Measurements from ENCODE around the gene MSTN. TPM values are rescaled to one million over a fixed set of nuclear protein-coding genes. Genes with fewer than 3 reads are reported as not detected.
"Not testable (repeated sequence)": the region's sequence is repeated elsewhere in the genome, so short reads cannot be mapped to it uniquely, and the experiment has no call there.

The MSTN gene
- total and polyA plus RNA-seq, 5 donors from 2014 or later = not detected

- Mint-ChIP-seq H3K9me3 (peaks cover 0 to 4% (median 0%) of the 10 kb centered on the region in 7 donors), H3K27ac (no peak overlapping the region), H3K4me3 (no peak overlapping the region), H3K4me1 (no peaks in the 10 kb centered on the region), H3K27me3 (peaks cover 27% of the 10 kb centered on the region), H3K36me3 (no peaks in the 10 kb centered on the region)
- no peaks in the 10 kb centered on the region for H3K9me3 ChIP-seq (ENCODE audit: control insufficient read depth in 2 of 2, low read length in 2 of 2)
- no peak overlapping the region for H3K27ac ChIP-seq (ENCODE audit: insufficient read depth, low read length, poor library complexity, severe bottlenecking)
- no peaks in the 10 kb centered on the region for H3K4me1 ChIP-seq (ENCODE audit: control insufficient read depth, insufficient read depth, low read length, poor library complexity, severe bottlenecking)
- H3K36me3 ChIP-seq (ENCODE audit: control insufficient read depth, insufficient read depth, low read length) = no peaks in the 10 kb centered on the region
- DNase-seq = no peak
- H3K27me3 ChIP-seq (ENCODE audit: control insufficient read depth, insufficient read depth, low read length) = peaks cover 13% of the 10 kb centered on the region
- ATAC-seq (ENCODE audit: low read depth in 2 of 2) = no peak
- no peak overlapping the region for H3K4me3 ChIP-seq (ENCODE audit: low read depth, low read length)
Measured at GRCh38 chr2:190043441-190043840, 19.1 kb downstream of the MSTN start.

DNA sequence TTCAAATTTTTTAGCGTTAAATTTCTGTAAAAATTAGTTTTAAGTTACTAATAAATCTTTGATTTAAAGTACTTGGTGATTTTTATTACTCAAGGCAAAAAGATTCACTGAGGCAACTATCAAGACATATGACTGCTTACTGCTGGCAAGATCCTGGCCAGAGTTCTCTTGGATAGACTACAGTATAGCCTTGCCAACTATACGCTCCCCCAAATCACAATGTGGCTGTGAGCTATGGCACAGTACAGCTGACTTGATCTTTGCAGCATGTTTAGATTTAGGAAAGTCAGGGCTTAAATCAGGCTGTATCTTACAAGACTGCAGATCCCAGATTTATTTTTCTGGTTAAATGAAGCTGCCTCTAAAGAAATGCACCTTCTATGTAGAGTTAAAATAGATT, 26.5 kb downstream of the MSTN start:
- H3K27ac Mint-ChIP-seq = no peak overlapping the region
- Histone ChIP-seq H3K4me3 (ENCODE audit: low read depth, low read length) (no peak overlapping the region), H3K36me3 (ENCODE audit: control insufficient read depth, insufficient read depth, low read length) (no peaks in the 10 kb centered on the region), H3K27me3 (ENCODE audit: control insufficient read depth, insufficient read depth, low read length) (peaks cover 2% of the 10 kb centered on the region), H3K27ac (ENCODE audit: insufficient read depth, low read length, poor library complexity, severe bottlenecking) (no peak overlapping the region), H3K4me1 (ENCODE audit: control insufficient read depth, insufficient read depth, low read length, poor library complexity, severe bottlenecking) (no peaks in the 10 kb centered on the region), H3K9me3 (ENCODE audit: control insufficient read depth in 2 of 2, low read length in 2 of 2) (no peaks in the 10 kb centered on the region)
- H3K36me3 Mint-ChIP-seq = no peaks in the 10 kb centered on the region
- peaks cover 10% of the 10 kb centered on the region for H3K27me3 Mint-ChIP-seq
- ATAC-seq (ENCODE audit: low read depth in 2 of 2) (no peak), DNase-seq (no peak)
- H3K9me3 Mint-ChIP-seq = no peaks in the 10 kb centered on the region
- no peak overlapping the region for H3K4me3 Mint-ChIP-seq
- no peaks in the 10 kb centered on the region for H3K4me1 Mint-ChIP-seq

GRCh38 chr2:190034417-190034816, 28.1 kb downstream of the MSTN start:
- ATAC-seq (ENCODE audit: low read depth in 2 of 2); H3K36me3 Mint-ChIP-seq; H3K27ac Mint-ChIP-seq; H3K36me3 ChIP-seq (ENCODE audit: control insufficient read depth, insufficient read depth, low read length); H3K9me3 ChIP-seq (ENCODE audit: control insufficient read depth in 2 of 2, low read length in 2 of 2); H3K4me1 ChIP-seq (ENCODE audit: control insufficient read depth, insufficient read depth, low read length, poor library complexity, severe bottlenecking); H3K4me3 Mint-ChIP-seq; H3K9me3 Mint-ChIP-seq; H3K27ac ChIP-seq (ENCODE audit: insufficient read depth, low read length, poor library complexity, severe bottlenecking); DNase-seq; H3K27me3 Mint-ChIP-seq; H3K4me3 ChIP-seq (ENCODE audit: low read depth, low read length); H3K4me1 Mint-ChIP-seq; H3K27me3 ChIP-seq (ENCODE audit: control insufficient read depth, insufficient read depth, low read length): not testable (repeated sequence)

DNA sequence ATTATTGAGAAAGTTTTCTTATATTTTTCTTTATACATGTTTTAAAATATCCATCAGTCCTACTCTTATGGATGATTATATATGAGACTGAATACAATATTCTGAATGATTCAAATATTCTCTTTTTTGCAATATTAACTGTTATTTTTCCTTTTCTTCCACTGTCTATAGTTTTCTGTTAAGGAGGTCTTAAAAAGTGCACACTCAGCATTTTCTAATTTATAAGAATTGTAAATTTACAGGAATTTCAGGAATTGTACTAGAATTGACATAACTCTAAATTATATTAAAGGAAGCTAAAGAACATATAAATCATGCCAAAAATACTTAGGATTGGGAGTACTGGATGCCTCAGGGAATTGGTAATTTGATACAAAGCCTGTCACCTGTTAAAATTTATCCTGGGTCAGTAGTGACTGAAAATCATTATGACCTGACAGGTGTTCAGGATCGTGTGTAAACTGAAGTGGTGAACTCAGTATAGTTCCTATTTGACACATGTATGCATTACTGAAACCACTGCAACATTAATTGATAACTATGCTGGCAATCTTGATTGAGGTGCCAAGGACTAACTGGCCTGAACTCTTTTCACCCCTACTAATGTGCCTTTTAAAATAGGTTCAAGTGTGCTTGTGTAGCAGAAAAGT, 30.4 kb downstream of the MSTN start:
- Histone ChIP-seq H3K9me3 (ENCODE audit: control insufficient read depth in 2 of 2, low read length in 2 of 2) (no peaks in the 10 kb centered on the region), H3K4me3 (ENCODE audit: low read depth, low read length) (no peak overlapping the region), H3K27ac (ENCODE audit: insufficient read depth, low read length, poor library complexity, severe bottlenecking) (no peak overlapping the region), H3K4me1 (ENCODE audit: control insufficient read depth, insufficient read depth, low read length, poor library complexity, severe bottlenecking) (no peaks in the 10 kb centered on the region), H3K27me3 (ENCODE audit: control insufficient read depth, insufficient read depth, low read length) (peaks cover 5% of the 10 kb centered on the region), H3K36me3 (ENCODE audit: control insufficient read depth, insufficient read depth, low read length) (no peaks in the 10 kb centered on the region)
- Mint-ChIP-seq H3K27ac (no peak overlapping the region), H3K4me3 (no peak overlapping the region), H3K9me3 (no peaks in the 10 kb centered on the region), H3K4me1 (no peaks in the 10 kb centered on the region), H3K27me3 (peaks cover 7% of the 10 kb centered on the region), H3K36me3 (no peaks in the 10 kb centered on the region)
- ATAC-seq (ENCODE audit: low read depth in 2 of 2) (no peak), DNase-seq (no peak)

- Histone ChIP-seq H3K4me3 (ENCODE audit: low read depth, low read length) (no peak overlapping the region), H3K27me3 (ENCODE audit: control insufficient read depth, insufficient read depth, low read length) (peaks cover 9% of the 10 kb centered on the region), H3K4me1 (ENCODE audit: control insufficient read depth, insufficient read depth, low read length, poor library complexity, severe bottlenecking) (no peaks in the 10 kb centered on the region), H3K36me3 (ENCODE audit: control insufficient read depth, insufficient read depth, low read length) (no peaks in the 10 kb centered on the region), H3K9me3 (ENCODE audit: control insufficient read depth in 2 of 2, low read length in 2 of 2) (no peaks in the 10 kb centered on the region), H3K27ac (ENCODE audit: insufficient read depth, low read length, poor library complexity, severe bottlenecking) (no peak overlapping the region)
- H3K4me3 Mint-ChIP-seq = no peak overlapping the region
- ATAC-seq (ENCODE audit: low read depth in 2 of 2) (no peak), DNase-seq (peak in 2 of 3 donors; percentile 31 to 63)
- H3K36me3 Mint-ChIP-seq = no peaks in the 10 kb centered on the region
- H3K27me3 Mint-ChIP-seq = peaks cover 23% of the 10 kb centered on the region
- H3K27ac Mint-ChIP-seq = no peak overlapping the region
- H3K4me1 Mint-ChIP-seq = no peaks in the 10 kb centered on the region
- peaks cover 0 to 7% (median under 1%) of the 10 kb centered on the region in 7 donors for H3K9me3 Mint-ChIP-seq
Measured at GRCh38 chr2:190023860-190024259, 38.7 kb downstream of the MSTN start.

DNA sequence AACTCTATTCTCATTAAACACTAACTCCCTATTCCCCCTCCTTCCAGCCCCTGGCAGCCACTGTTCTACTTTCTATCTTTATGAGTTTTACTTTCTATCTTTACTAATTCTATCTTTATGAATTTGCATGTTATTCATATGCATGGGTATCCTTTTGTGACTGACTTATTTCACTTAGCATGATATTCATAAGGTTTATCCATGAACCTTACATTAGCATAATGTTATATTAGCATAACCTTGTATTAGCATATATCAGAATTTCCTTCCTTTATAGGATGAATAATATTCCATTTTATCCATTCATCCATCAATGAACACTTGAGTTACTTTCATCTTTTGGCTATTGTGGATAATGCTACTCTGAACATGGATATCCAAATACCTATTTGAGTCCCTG, 41.8 kb downstream of the MSTN start:
- Histone ChIP-seq H3K36me3 (ENCODE audit: control insufficient read depth, insufficient read depth, low read length) (no peaks in the 10 kb centered on the region), H3K9me3 (ENCODE audit: control insufficient read depth in 2 of 2, low read length in 2 of 2) (peaks cover 9% of the 10 kb centered on the region in 2 experiments), H3K4me3 (ENCODE audit: low read depth, low read length) (no peak overlapping the region), H3K27ac (ENCODE audit: insufficient read depth, low read length, poor library complexity, severe bottlenecking) (no peak overlapping the region), H3K4me1 (ENCODE audit: control insufficient read depth, insufficient read depth, low read length, poor library complexity, severe bottlenecking) (no peaks in the 10 kb centered on the region), H3K27me3 (ENCODE audit: control insufficient read depth, insufficient read depth, low read length) (peaks cover 5% of the 10 kb centered on the region)
- H3K9me3 Mint-ChIP-seq = peaks cover 1 to 23% (median 12%) of the 10 kb centered on the region in 7 donors
- no peak for ATAC-seq (ENCODE audit: low read depth in 2 of 2)
- peaks cover 27% of the 10 kb centered on the region for H3K27me3 Mint-ChIP-seq
- H3K4me3 Mint-ChIP-seq = no peak overlapping the region
- H3K4me1 Mint-ChIP-seq = no peaks in the 10 kb centered on the region
- no peak overlapping the region for H3K27ac Mint-ChIP-seq
- peaks cover 6% of the 10 kb centered on the region for H3K36me3 Mint-ChIP-seq
- DNase-seq = no peak

DNA sequence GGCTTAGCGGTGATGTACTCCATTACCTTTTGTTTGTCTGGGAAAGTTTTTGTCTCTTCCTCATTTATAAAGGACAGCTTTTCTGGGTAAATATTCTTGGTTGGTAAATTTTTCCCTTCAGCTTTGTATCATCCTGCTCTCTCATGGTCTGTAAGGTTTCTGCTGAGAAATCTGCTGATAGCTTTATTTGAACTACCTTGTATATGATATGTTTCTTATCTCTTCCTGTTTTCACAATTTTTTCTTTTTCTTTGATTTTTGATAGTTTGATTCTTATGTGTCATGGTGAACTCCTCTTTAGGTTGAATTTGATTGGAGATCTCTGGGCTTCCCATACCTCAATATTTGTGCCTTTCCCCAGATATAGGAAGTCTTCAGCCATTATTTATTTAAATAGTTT, 44.7 kb downstream of the MSTN start:
- Mint-ChIP-seq H3K9me3 (peaks cover 5 to 31% (median 15%) of the 10 kb centered on the region in 7 donors), H3K36me3 (peaks cover 6% of the 10 kb centered on the region), H3K4me3 (no peak overlapping the region), H3K4me1 (no peaks in the 10 kb centered on the region), H3K27me3 (peaks cover 19% of the 10 kb centered on the region), H3K27ac (no peak overlapping the region)
- Histone ChIP-seq H3K9me3 (ENCODE audit: control insufficient read depth in 2 of 2, low read length in 2 of 2) (peaks cover 9% of the 10 kb centered on the region in 2 experiments), H3K4me3 (ENCODE audit: low read depth, low read length) (no peak overlapping the region), H3K27ac (ENCODE audit: insufficient read depth, low read length, poor library complexity, severe bottlenecking) (no peak overlapping the region), H3K4me1 (ENCODE audit: control insufficient read depth, insufficient read depth, low read length, poor library complexity, severe bottlenecking) (no peaks in the 10 kb centered on the region), H3K36me3 (ENCODE audit: control insufficient read depth, insufficient read depth, low read length) (no peaks in the 10 kb centered on the region), H3K27me3 (ENCODE audit: control insufficient read depth, insufficient read depth, low read length) (peaks cover 2% of the 10 kb centered on the region)
- no peak for DNase-seq
- ATAC-seq (ENCODE audit: low read depth in 2 of 2) = no peak

- H3K36me3 Mint-ChIP-seq; H3K4me1 Mint-ChIP-seq; DNase-seq; ATAC-seq (ENCODE audit: low read depth in 2 of 2); H3K4me3 ChIP-seq (ENCODE audit: low read depth, low read length); H3K9me3 ChIP-seq (ENCODE audit: control insufficient read depth in 2 of 2, low read length in 2 of 2); H3K27ac ChIP-seq (ENCODE audit: insufficient read depth, low read length, poor library complexity, severe bottlenecking); H3K4me1 ChIP-seq (ENCODE audit: control insufficient read depth, insufficient read depth, low read length, poor library complexity, severe bottlenecking); H3K27me3 ChIP-seq (ENCODE audit: control insufficient read depth, insufficient read depth, low read length); H3K4me3 Mint-ChIP-seq; H3K36me3 ChIP-seq (ENCODE audit: control insufficient read depth, insufficient read depth, low read length): not testable (repeated sequence)
- Mint-ChIP-seq H3K9me3 (peaks cover 5 to 31% (median 15%) of the 10 kb centered on the region in 7 donors), H3K27ac (peak overlapping the region in 1 of 3 donors; percentile 39), H3K27me3 (peaks cover 19% of the 10 kb centered on the region)
Measured at GRCh38 chr2:190015969-190016368, 46.6 kb downstream of the MSTN start.
